ENCODE data around the gene XRCC3.

XRCC3 gene

GRCh38 chr14:103697206-103697602 is 18.0 kb downstream of the XRCC3 start:
- DNase-seq (ENCODE audit: low spot score) = no peak
- TF ChIP-seq CTCF (IDR thresholded peaks at IDR 0.05) = no peak
- Histone ChIP-seq H3K4me3 (no peak overlapping the region), H3K27ac (peak overlapping the region in 1 of 2 donors; percentile 81)

- no peak for TF ChIP-seq CTCF (IDR thresholded peaks at IDR 0.05)
- DNase-seq (ENCODE audit: low spot score) = no peak
- Histone ChIP-seq H3K4me3 (peak overlapping the region; percentile 47), H3K27ac (peak overlapping the region; percentile 38 to 81)
These were observed 18.7 kb downstream of the XRCC3 start for GRCh38 chr14:103696466-103697071.

GRCh38 chr14:103696070-103696402 is 19.2 kb downstream of the XRCC3 start:
- no peak for TF ChIP-seq CTCF (IDR thresholded peaks at IDR 0.05)
- no peak for DNase-seq (ENCODE audit: low spot score)

GRCh38 chr14:103695296-103696069 is 19.8 kb downstream of the XRCC3 start:
- no peak for TF ChIP-seq CTCF (IDR thresholded peaks at IDR 0.05)
- DNase-seq (ENCODE audit: low spot score) = no peak
- Histone ChIP-seq H3K4me3 (no peak overlapping the region), H3K27ac (peak overlapping the region in 1 of 2 donors; percentile 31)

More at GRCh38 chr14:103696070-103696402, 19.2 kb downstream of the XRCC3 start:
- Histone ChIP-seq H3K4me3 (peak overlapping the region; percentile 47), H3K27ac (peak overlapping the region; percentile 38 to 81)

GRCh38 chr14:103694572-103695026 is 20.7 kb downstream of the XRCC3 start:
- no peak for DNase-seq (ENCODE audit: low spot score)
- no peak for TF ChIP-seq CTCF (IDR thresholded peaks at IDR 0.05)
- H3K4me3 ChIP-seq = no peak overlapping the region
- H3K27ac ChIP-seq = no peak overlapping the region

- no peak for DNase-seq (ENCODE audit: low spot score)
- TF ChIP-seq CTCF (IDR thresholded peaks at IDR 0.05) = no peak
- no peak overlapping the region for H3K4me3 ChIP-seq
- H3K27ac ChIP-seq = no peak overlapping the region
These were observed 21.7 kb downstream of the XRCC3 start for GRCh38 chr14:103693515-103693914.

GRCh38 chr14:103692871-103693270 is 22.4 kb downstream of the XRCC3 start:
- H3K4me3 ChIP-seq = no peak overlapping the region
- no peak for TF ChIP-seq CTCF (IDR thresholded peaks at IDR 0.05)
- no peak for DNase-seq (ENCODE audit: low spot score)
- H3K27ac ChIP-seq = no peak overlapping the region
